ENCODE data around the gene MGRN1.
"Not testable (repeated sequence)": the region's sequence is repeated elsewhere in the genome, so short reads cannot be mapped to it uniquely, and the experiment has no call there.

MGRN1 gene

GRCh38 chr16:4649744-4650442 is 25.3 kb downstream of the MGRN1 start:
- intact Hi-C loops (cut with DNase I) = no loop called here
- DNase-seq = no peak

- intact Hi-C loops (cut with DNase I) = not testable (repeated sequence)
- peak in 1 of 10 donors; percentile 56 for DNase-seq
Observed at GRCh38 chr16:4650443-4651074, 25.9 kb downstream of the MGRN1 start.

GRCh38 chr16:4651827-4652226 is 27.2 kb downstream of the MGRN1 start:
- intact Hi-C loops (cut with DNase I) = no loop called here
- no peak for DNase-seq

GRCh38 chr16:4652561-4652960 is 27.9 kb downstream of the MGRN1 start:
- no peak for DNase-seq
- intact Hi-C loops (cut with DNase I) = no loop called here

GRCh38 chr16:4654011-4654963 is 29.7 kb downstream of the MGRN1 start:
- intact Hi-C loops (cut with DNase I) = no loop called here
- DNase-seq = no peak

- DNase-seq = peak in 1 of 10 donors; percentile 71
- intact Hi-C loops (cut with DNase I) = no loop called here
Observed at GRCh38 chr16:4654964-4655590, 30.5 kb downstream of the MGRN1 start.

- intact Hi-C loops (cut with DNase I) = no loop called here
- DNase-seq = peak in 1 of 10 donors; percentile 78
Observed at GRCh38 chr16:4655801-4656200, 31.2 kb downstream of the MGRN1 start.

- DNase-seq = no peak
Observed at GRCh38 chr16:4656221-4656620, 31.6 kb downstream of the MGRN1 start.

GRCh38 chr16:4656695-4657686 is 32.4 kb downstream of the MGRN1 start:
- intact Hi-C loops (cut with DNase I) = no loop called here
- peak in 1 of 10 donors; percentile 80 for DNase-seq

More at GRCh38 chr16:4656221-4656620, 31.6 kb downstream of the MGRN1 start:
- intact Hi-C loops (cut with DNase I) = no loop called here

- intact Hi-C loops (cut with DNase I) = no loop called here
- DNase-seq = peak in 1 of 10 donors; percentile 81
Observed at GRCh38 chr16:4659363-4660353, 35.0 kb downstream of the MGRN1 start.

GRCh38 chr16:4660454-4661007 is 35.9 kb downstream of the MGRN1 start:
- DNase-seq = peak in 9 of 10 donors; percentile 28 to 93 (median 80)
- intact Hi-C loops (cut with DNase I) = no loop called here

- intact Hi-C loops (cut with DNase I) = no loop called here
- peak in 5 of 10 donors; percentile 45 to 86 (median 63) for DNase-seq
Observed at GRCh38 chr16:4661661-4662060, 37.0 kb downstream of the MGRN1 start.

GRCh38 chr16:4663465-4663776 is 38.8 kb downstream of the MGRN1 start:
- intact Hi-C loops (cut with DNase I) = no loop called here
- peak in 1 of 10 donors; percentile 73 for DNase-seq

GRCh38 chr16:4663777-4664465 is 39.3 kb downstream of the MGRN1 start:
- peak in 4 of 10 donors; percentile 37 to 87 (median 58) for DNase-seq
- intact Hi-C loops (cut with DNase I) = no loop called here

- intact Hi-C loops (cut with DNase I) = no loop called here
- peak in 1 of 10 donors; percentile 81 for DNase-seq
Observed at GRCh38 chr16:4664538-4665418, 40.2 kb downstream of the MGRN1 start.

GRCh38 chr16:4666537-4667202 is 42.0 kb downstream of the MGRN1 start:
- intact Hi-C loops (cut with DNase I) = no loop called here
- peak in 2 of 10 donors; percentile 78 to 83 for DNase-seq

Data from posterior cingulate gyrus (tissue), 11 donors.